Transverse colon (tissue), 4 donors: Measurements from ENCODE around the gene RPL10. TPM values are rescaled to one million over a fixed set of nuclear protein-coding genes. Genes with fewer than 3 reads are reported as not detected.

Source experiments
- DNase-seq: peaks from one replicate; pipeline ENCODE4 v3.0.0-alpha.2; 2019
- H3K27ac ChIP-seq, 4 donors: fragments of 200-600 bp; sonication (generic); 2 replicates each; pipeline ENCODE4 v1.5.1; 2016 to 2018; ENCODE audit warnings: inconsistent platforms in 4 of 4
- H3K27me3 ChIP-seq: fragments of 200-600 bp; sonication (generic); 2 replicates; pipeline ENCODE4 v1.5.1; 2017; ENCODE audit warnings: inconsistent platforms
- H3K36me3 ChIP-seq, 4 donors: fragments of 200-600 bp; sonication (generic); 2 replicates each; pipeline ENCODE4 v1.5.1; 2017 to 2019; ENCODE audit warnings: inconsistent platforms in 4 of 4
- H3K4me1 ChIP-seq, 4 donors: fragments of 200-600 bp; sonication (generic); 2 replicates each; pipeline ENCODE4 v1.5.1; 2017 to 2020; ENCODE audit warnings: inconsistent platforms in 4 of 4
- H3K4me3 ChIP-seq, 4 donors: fragments of 200-600 bp; sonication (generic); 1 replicate in 1 of 4; 2 replicates in 3 of 4; pipeline versions ENCODE4 v1.5.1 to v1.6.1; 2017 to 2019; ENCODE audit warnings: inconsistent platforms in 4 of 4
- H3K9me3 ChIP-seq, 2 donors: fragments of 200-600 bp; sonication (generic); 2 replicates each; pipeline ENCODE4 v1.5.1; 2017 to 2019; ENCODE audit warnings: inconsistent platforms in 2 of 2
- EP300 ChIP-seq: sonication (generic); formaldehyde crosslinking; IDR thresholded peaks from one replicate; pipeline ENCODE4 v1.6.1; 2017; ENCODE audit warnings: antibody characterized with exemption, low read depth
- POLR2A ChIP-seq: fragments of 450-650 bp; IDR thresholded peaks from one replicate; pipeline ENCODE4 v1.6.1; 2016; ENCODE audit warnings: antibody characterized with exemption, mild to moderate bottlenecking, moderate library complexity
- POLR2AphosphoS5 ChIP-seq, 3 donors: sonication (generic); formaldehyde crosslinking; IDR thresholded peaks; one replicate each; pipeline ENCODE4 v1.6.1; 2016; ENCODE audit warnings: antibody characterized with exemption in 3 of 3
- WGBS, 2 donors: methylation state at CpG; one replicate each; pipeline ENCODE4 v1.1.5; 2018; ENCODE audit warnings: low coverage in 1 of 2; 5-methylcytosine and 5-hydroxymethylcytosine counted together
- in situ Hi-C, 4 donors: fragments of 200-750 bp; cut with MboI; loops; one replicate each; pipeline versions ENCODE4 v1.15.0 to v1.15.1; 2017; ENCODE audit warnings: low sequenced_read_pairs in 3 of 4, low pct_ligation_motif_present in 1 of 4, low pct_unique_long_range_greater_than_20kb in 1 of 4
- intact Hi-C: fragments of 100-400 bp; cut with DNase I; formaldehyde crosslinking; loops from one replicate; pipeline ENCODE4 v1.15.1; 2023; ENCODE audit warnings: low total_unique reads
- total RNA-seq, 4 donors: library from RNA; depleted of rRNA; stranded (reverse); fragments of >200 nt; gene quantifications; one replicate each; pipeline ENCODE4 v1.1.0, GENCODE V29; 2016
- TF ChIP-seq, protein P1 (sequence below), 5 experiments: fragments of 200-600 bp in 3 of 5; fragments of 450-650 bp in 2 of 5; sonication (generic) in 3 of 5; IDR thresholded peaks; 1 replicate in 2 of 5; 2 replicates in 3 of 5; pipeline ENCODE4 v1.5.1; 2016 to 2017; ENCODE audit warnings: antibody characterized with exemption in 5 of 5, inconsistent platforms in 3 of 5, mild to moderate bottlenecking in 2 of 5, moderate library complexity in 1 of 5

RPL10 gene
- total RNA-seq, 4 donors from 2014 or later = 1,352 to 4,861 (median 3,415) TPM

DNA sequence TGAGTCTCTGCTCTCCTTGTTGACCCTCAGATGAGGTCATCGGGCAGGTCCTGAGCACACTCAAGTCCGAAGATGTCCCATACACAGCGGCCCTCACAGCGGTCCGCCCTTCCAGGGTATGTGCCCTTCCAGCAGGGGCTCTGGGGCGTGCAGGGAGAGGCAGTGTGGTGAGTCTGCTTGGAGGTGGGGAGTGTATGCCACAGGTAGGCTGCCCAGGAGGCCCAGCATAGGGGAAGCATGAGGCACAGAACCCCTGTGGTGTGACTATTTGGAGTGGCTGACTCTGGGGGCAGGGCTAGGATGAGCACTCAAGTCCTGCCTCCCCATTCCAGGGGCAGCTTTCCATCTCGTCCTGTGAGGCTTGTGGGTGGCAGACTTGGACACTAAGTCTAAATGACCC, 35.4 kb downstream of the RPL10 start:
- DNase-seq = no peak
- in situ Hi-C loops (no loop called here), intact Hi-C loops (no loop called here)
- Histone ChIP-seq H3K36me3 (no peaks in the 10 kb centered on the region), H3K4me3 (no peak overlapping the region), H3K27ac (no peak overlapping the region), H3K27me3 (no peaks in the 10 kb centered on the region), H3K4me1 (peaks cover 2 to 23% (median 5%) of the 10 kb centered on the region in 4 donors), H3K9me3 (no peaks in the 10 kb centered on the region)
- WGBS, 2 donors = 88% methylated on average over 7 of the region's 7 CpGs; no CpG with 5 or more reads in 1 of the 2 donors
- TF ChIP-seq POLR2A (no peak), POLR2AphosphoS5 (IDR thresholded peaks at IDR 0.05) (no peak), EP300 (no peak)
- TF ChIP-seq, protein P1, sequence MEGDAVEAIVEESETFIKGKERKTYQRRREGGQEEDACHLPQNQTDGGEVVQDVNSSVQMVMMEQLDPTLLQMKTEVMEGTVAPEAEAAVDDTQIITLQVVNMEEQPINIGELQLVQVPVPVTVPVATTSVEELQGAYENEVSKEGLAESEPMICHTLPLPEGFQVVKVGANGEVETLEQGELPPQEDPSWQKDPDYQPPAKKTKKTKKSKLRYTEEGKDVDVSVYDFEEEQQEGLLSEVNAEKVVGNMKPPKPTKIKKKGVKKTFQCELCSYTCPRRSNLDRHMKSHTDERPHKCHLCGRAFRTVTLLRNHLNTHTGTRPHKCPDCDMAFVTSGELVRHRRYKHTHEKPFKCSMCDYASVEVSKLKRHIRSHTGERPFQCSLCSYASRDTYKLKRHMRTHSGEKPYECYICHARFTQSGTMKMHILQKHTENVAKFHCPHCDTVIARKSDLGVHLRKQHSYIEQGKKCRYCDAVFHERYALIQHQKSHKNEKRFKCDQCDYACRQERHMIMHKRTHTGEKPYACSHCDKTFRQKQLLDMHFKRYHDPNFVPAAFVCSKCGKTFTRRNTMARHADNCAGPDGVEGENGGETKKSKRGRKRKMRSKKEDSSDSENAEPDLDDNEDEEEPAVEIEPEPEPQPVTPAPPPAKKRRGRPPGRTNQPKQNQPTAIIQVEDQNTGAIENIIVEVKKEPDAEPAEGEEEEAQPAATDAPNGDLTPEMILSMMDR (IDR thresholded peaks at IDR 0.05) = no peak

DNA sequence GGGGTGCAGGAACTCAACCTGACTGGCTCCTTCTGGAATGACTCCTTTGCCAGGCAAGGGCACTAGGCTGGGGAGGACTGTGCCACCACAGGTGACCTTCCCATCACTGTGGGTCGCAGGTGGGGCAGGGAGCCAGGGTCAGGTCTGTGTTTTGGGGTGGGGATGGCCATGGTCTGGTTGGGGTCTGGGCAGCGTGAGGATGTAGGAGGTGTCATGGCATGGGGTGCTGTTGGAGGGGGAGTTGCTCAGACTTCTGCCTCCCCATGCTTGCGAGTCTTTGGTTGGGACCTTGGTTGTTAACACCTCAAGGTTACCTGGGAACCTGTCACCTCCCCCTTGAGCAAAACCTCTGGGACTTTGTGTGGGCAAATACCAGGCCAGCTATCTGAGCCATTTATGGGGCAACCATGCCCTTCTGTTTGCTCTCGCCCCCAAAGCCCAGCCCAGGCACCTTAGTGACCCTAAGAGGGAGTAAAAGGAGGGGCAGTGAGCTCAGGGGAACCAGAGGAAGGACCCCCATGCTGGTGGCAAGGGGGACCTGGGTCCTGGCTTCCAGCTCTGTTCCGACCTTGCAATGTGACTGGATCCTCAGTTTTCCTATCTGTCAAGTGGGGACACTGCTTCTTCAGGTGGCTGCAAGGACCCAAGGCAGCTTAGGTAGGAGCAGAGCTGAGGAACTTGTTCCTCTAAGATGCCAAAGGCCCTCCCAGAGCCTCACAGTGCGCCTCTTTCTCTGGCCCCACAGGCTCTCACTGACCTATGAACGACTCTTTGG, 36.4 kb downstream of the RPL10 start:
- no peak for TF ChIP-seq EP300
- no peak for TF ChIP-seq POLR2AphosphoS5 (IDR thresholded peaks at IDR 0.05)
- TF ChIP-seq, protein P1 (IDR thresholded peaks at IDR 0.05) = no peak
- TF ChIP-seq POLR2A = no peak
- no peak for DNase-seq
- in situ Hi-C loops = no loop called here
- Histone ChIP-seq H3K4me1 (peaks cover 3 to 22% (median 5%) of the 10 kb centered on the region in 4 donors), H3K9me3 (no peaks in the 10 kb centered on the region), H3K36me3 (no peaks in the 10 kb centered on the region), H3K27me3 (no peaks in the 10 kb centered on the region), H3K4me3 (no peak overlapping the region), H3K27ac (no peak overlapping the region)
- intact Hi-C loops = no loop called here
- WGBS, 2 donors = 81% methylated on average over 7 of the region's 7 CpGs; no CpG with 5 or more reads in 1 of the 2 donors

DNA sequence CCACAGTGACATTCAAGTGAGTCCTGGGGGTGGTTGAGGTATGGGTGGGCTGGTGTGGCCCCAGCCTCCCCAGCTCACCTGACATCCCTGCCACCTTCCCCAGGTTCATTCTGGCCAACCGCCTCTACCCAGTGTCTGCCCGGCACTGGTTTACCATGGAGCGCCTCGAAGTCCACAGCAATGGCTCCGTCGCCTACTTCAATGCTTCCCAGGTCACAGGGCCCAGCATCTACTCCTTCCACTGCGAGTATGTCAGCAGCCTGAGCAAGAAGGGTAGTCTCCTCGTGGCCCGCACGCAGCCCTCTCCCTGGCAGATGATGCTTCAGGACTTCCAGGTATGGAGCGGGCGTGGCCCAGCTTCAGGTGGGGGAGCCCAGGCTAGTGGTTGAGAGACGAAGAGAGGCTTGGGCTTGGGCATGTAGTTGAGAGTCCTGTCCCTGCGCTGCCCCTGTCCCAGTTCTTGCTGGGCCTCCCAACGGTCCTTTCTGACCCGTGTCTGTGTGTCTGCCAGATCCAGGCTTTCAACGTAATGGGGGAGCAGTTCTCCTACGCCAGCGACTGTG, 37.1 kb downstream of the RPL10 start:
- intact Hi-C loops = no loop called here
- no peak overlapping the region for H3K27ac ChIP-seq
- no peak for TF ChIP-seq POLR2A
- no peak for TF ChIP-seq POLR2AphosphoS5 (IDR thresholded peaks at IDR 0.05)
- no peak for TF ChIP-seq EP300
- TF ChIP-seq, protein P1 (IDR thresholded peaks at IDR 0.05) = no peak
- H3K36me3 ChIP-seq = no peaks in the 10 kb centered on the region
- H3K9me3 ChIP-seq = no peaks in the 10 kb centered on the region
- in situ Hi-C loops = no loop called here
- peaks cover 3 to 16% (median 5%) of the 10 kb centered on the region in 4 donors for H3K4me1 ChIP-seq
- H3K27me3 ChIP-seq = no peaks in the 10 kb centered on the region
- WGBS, 2 donors = 88% methylated on average over 19 of the region's 19 CpGs; no CpG with 5 or more reads in 1 of the 2 donors
- no peak overlapping the region for H3K4me3 ChIP-seq
- DNase-seq = no peak

DNA sequence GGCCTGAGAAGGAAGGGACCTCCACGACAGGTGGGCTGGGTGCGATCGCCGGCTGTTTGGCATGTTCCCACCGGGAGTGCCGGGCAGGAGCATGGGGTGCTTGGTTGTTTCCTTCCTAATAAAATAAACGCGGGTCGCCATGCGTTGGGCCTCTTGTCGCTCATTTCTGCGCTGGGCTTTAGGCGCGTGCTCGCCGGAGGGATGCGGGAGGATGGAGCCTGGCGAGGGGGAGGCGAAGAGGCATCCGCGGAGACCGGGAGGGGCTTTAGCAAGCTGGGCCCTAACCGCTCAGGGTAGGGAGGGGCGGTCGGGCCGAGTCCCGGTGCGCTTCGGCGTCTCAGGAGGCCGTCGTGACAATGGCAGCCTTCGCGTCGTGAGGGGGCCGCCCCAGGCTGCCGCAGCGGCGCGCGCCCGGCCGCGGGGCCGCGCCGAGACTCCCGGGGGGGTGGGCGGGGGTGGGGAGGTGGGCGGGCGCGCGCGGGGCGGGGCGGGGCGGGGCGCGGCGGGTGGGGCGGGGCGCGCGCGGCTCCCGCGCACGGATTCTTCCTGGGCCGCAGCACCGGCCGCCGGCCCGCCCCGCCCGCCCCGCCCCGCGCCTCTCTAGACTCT, 38.3 kb downstream of the RPL10 start:
- DNase-seq = peak; percentile 29
- Histone ChIP-seq H3K36me3 (no peaks in the 10 kb centered on the region), H3K9me3 (no peaks in the 10 kb centered on the region), H3K4me3 (peak overlapping the region in 3 of 4 donors; percentile 56 to 86 (median 75)), H3K27ac (peak overlapping the region; percentile 82 to 92 (median 88)), H3K4me1 (peaks cover 3 to 16% (median 5%) of the 10 kb centered on the region in 4 donors), H3K27me3 (no peaks in the 10 kb centered on the region)
- in situ Hi-C loops = no loop called here
- intact Hi-C loops = no loop called here
- no peak for TF ChIP-seq POLR2A
- TF ChIP-seq, protein P1 (IDR thresholded peaks at IDR 0.05) = no peak
- TF ChIP-seq EP300 = no peak
- TF ChIP-seq POLR2AphosphoS5 (IDR thresholded peaks at IDR 0.05) = no peak
- 73% methylated on average over 34 of the region's 78 CpGs; no CpG with 5 or more reads in 1 of the 2 donors for WGBS, 2 donors
